Activated T-helper 2 cell treated with anti-CD3 and anti-CD28 coated beads, Interferon-gamma antibody, Interleukin-2, Interleukin-4, amounts not matched to agents 10 μg/mL and 5 μg/mL and 100 μg/mL, durations not matched to agents 14 hours and 24 hours and 36 hours (primary cell): ENCODE data around the gene CTF1. TPM values are rescaled to one million over a fixed set of nuclear protein-coding genes. Genes with fewer than 3 reads are reported as not detected.
"Not testable (repeated sequence)": the region's sequence is repeated elsewhere in the genome, so short reads cannot be mapped to it uniquely, and the experiment has no call there.

Experiments
- DNase-seq: peaks from one replicate; pipeline ENCODE4 v3.0.0; 2021; ENCODE audit warnings: low spot score
- H3K27ac Mint-ChIP-seq: one replicate; pipeline ENCODE4 v1.8.0; 2021; ENCODE audit warnings: mixed read lengths
- H3K27me3 Mint-ChIP-seq: one replicate; pipeline ENCODE4 v1.8.0; 2021; ENCODE audit warnings: low read depth, mixed read lengths
- H3K36me3 Mint-ChIP-seq: one replicate; pipeline ENCODE4 v1.8.0; 2021; ENCODE audit warnings: low read depth, mixed read lengths
- H3K4me1 Mint-ChIP-seq: one replicate; pipeline ENCODE4 v1.8.0; 2021; ENCODE audit warnings: low read depth, mixed read lengths
- H3K4me3 Mint-ChIP-seq: one replicate; pipeline ENCODE4 v1.8.0; 2021; ENCODE audit warnings: low read depth, mild to moderate bottlenecking, moderate library complexity, mixed read lengths
- H3K9me3 Mint-ChIP-seq: one replicate; pipeline ENCODE4 v1.8.0; 2021; ENCODE audit warnings: mixed read lengths
- intact Hi-C: fragments of 100-400 bp; cut with micrococcal nuclease; formaldehyde crosslinking; loops from one replicate; pipeline ENCODE4 v1.15.1; 2023
- total RNA-seq: library from RNA; stranded (reverse); gene quantifications from 2 replicates; pipeline ENCODE4 v1.2.3, GENCODE V29; 2022

Gene CTF1
- total RNA-seq: 0.21 and 0.30 TPM in 2 replicates

- DNase-seq: no peak
- intact Hi-C loops: no loop called here
- H3K36me3 Mint-ChIP-seq: peaks cover 2% of the 10 kb centered on the region
- H3K27me3 Mint-ChIP-seq: no peaks in the 10 kb centered on the region
- H3K27ac Mint-ChIP-seq: peak within 1 kb of the TSS; percentile 48
- H3K4me3 Mint-ChIP-seq: peak within 1 kb of the TSS; percentile 59
- H3K4me1 Mint-ChIP-seq: peaks cover 38% of the 10 kb centered on the region
- H3K9me3 Mint-ChIP-seq: no peaks in the 10 kb centered on the region
Measured at GRCh38 chr16:30896261-30896888, at the start of gene CTF1. Gene CTF1, plus strand, starts transcription at chr16:30896614. Its CDS starts 30 bp downstream, at chr16:30896644.

GRCh38 chr16:30846649-30847402 lies 49.6 kb upstream of the CTF1 start:
- H3K36me3 Mint-ChIP-seq: no peaks in the 10 kb centered on the region
- no peak overlapping the region for H3K27ac Mint-ChIP-seq
- intact Hi-C loops: no loop called here
- no peaks in the 10 kb centered on the region for H3K27me3 Mint-ChIP-seq
- H3K4me3 Mint-ChIP-seq: no peak overlapping the region
- peaks cover 10% of the 10 kb centered on the region for H3K4me1 Mint-ChIP-seq
- no peaks in the 10 kb centered on the region for H3K9me3 Mint-ChIP-seq
- DNase-seq: no peak

- H3K4me1 Mint-ChIP-seq: peaks cover under 1% of the 10 kb centered on the region
- intact Hi-C loops: no loop called here
- H3K27me3 Mint-ChIP-seq: no peaks in the 10 kb centered on the region
- DNase-seq: no peak
- H3K4me3 Mint-ChIP-seq: no peak overlapping the region
- no peaks in the 10 kb centered on the region for H3K9me3 Mint-ChIP-seq
- H3K36me3 Mint-ChIP-seq: no peaks in the 10 kb centered on the region
- no peak overlapping the region for H3K27ac Mint-ChIP-seq
Measured at GRCh38 chr16:30850246-30850645, 46.2 kb upstream of the CTF1 start.

GRCh38 chr16:30853758-30854157 lies 42.7 kb upstream of the CTF1 start:
- Mint-ChIP-seq H3K36me3 (no peaks in the 10 kb centered on the region), H3K4me3 (no peak overlapping the region), H3K9me3 (no peaks in the 10 kb centered on the region), H3K27ac (no peak overlapping the region), H3K27me3 (no peaks in the 10 kb centered on the region), H3K4me1 (peaks cover 3% of the 10 kb centered on the region)
- intact Hi-C loops: no loop called here
- DNase-seq: no peak

- Mint-ChIP-seq H3K27ac (no peak overlapping the region), H3K4me1 (peaks cover 5% of the 10 kb centered on the region), H3K27me3 (peaks cover 6% of the 10 kb centered on the region), H3K4me3 (no peak overlapping the region), H3K9me3 (no peaks in the 10 kb centered on the region), H3K36me3 (no peaks in the 10 kb centered on the region)
- intact Hi-C loops: no loop called here
- no peak for DNase-seq
Measured at GRCh38 chr16:30858111-30858495, 38.3 kb upstream of the CTF1 start.

- Mint-ChIP-seq H3K27ac (no peak overlapping the region), H3K4me3 (no peak overlapping the region), H3K27me3 (peaks cover 6% of the 10 kb centered on the region), H3K9me3 (no peaks in the 10 kb centered on the region), H3K4me1 (peaks cover 5% of the 10 kb centered on the region), H3K36me3 (no peaks in the 10 kb centered on the region)
- no peak for DNase-seq
- intact Hi-C loops: no loop called here
Measured at GRCh38 chr16:30858829-30859423, 37.5 kb upstream of the CTF1 start.

GRCh38 chr16:30860729-30861128 lies 35.7 kb upstream of the CTF1 start:
- H3K36me3 Mint-ChIP-seq, DNase-seq, H3K4me3 Mint-ChIP-seq, H3K4me1 Mint-ChIP-seq, H3K27me3 Mint-ChIP-seq, intact Hi-C loops, H3K9me3 Mint-ChIP-seq, H3K27ac Mint-ChIP-seq: not testable (repeated sequence)

GRCh38 chr16:30863178-30863577 lies 33.2 kb upstream of the CTF1 start:
- intact Hi-C loops, H3K4me3 Mint-ChIP-seq, H3K27me3 Mint-ChIP-seq, DNase-seq, H3K36me3 Mint-ChIP-seq, H3K27ac Mint-ChIP-seq, H3K4me1 Mint-ChIP-seq, H3K9me3 Mint-ChIP-seq: not testable (repeated sequence)

GRCh38 chr16:30866031-30866430 lies 30.4 kb upstream of the CTF1 start:
- H3K27me3 Mint-ChIP-seq: no peaks in the 10 kb centered on the region

GRCh38 chr16:30867747-30868146 lies 28.7 kb upstream of the CTF1 start:
- intact Hi-C loops: no loop called here
- no peak overlapping the region for H3K27ac Mint-ChIP-seq
- no peak overlapping the region for H3K4me3 Mint-ChIP-seq
- H3K4me1 Mint-ChIP-seq: no peaks in the 10 kb centered on the region
- DNase-seq: no peak
- no peaks in the 10 kb centered on the region for H3K27me3 Mint-ChIP-seq
- peaks cover under 1% of the 10 kb centered on the region for H3K36me3 Mint-ChIP-seq
- no peaks in the 10 kb centered on the region for H3K9me3 Mint-ChIP-seq

More at GRCh38 chr16:30866031-30866430, 30.4 kb upstream of the CTF1 start:
- Mint-ChIP-seq H3K4me3 (no peak overlapping the region), H3K36me3 (no peaks in the 10 kb centered on the region), H3K9me3 (no peaks in the 10 kb centered on the region), H3K4me1 (no peaks in the 10 kb centered on the region), H3K27ac (no peak overlapping the region)
- no peak for DNase-seq
- intact Hi-C loops: no loop called here

- H3K9me3 Mint-ChIP-seq: no peaks in the 10 kb centered on the region
- DNase-seq: no peak
- H3K27me3 Mint-ChIP-seq: no peaks in the 10 kb centered on the region
- H3K36me3 Mint-ChIP-seq: peaks cover 11% of the 10 kb centered on the region
- no peak overlapping the region for H3K27ac Mint-ChIP-seq
- intact Hi-C loops: no loop called here
- H3K4me1 Mint-ChIP-seq: peaks cover 14% of the 10 kb centered on the region
- H3K4me3 Mint-ChIP-seq: no peak overlapping the region
Measured at GRCh38 chr16:30870904-30871303, 25.5 kb upstream of the CTF1 start.

GRCh38 chr16:30874244-30874820 lies 22.1 kb upstream of the CTF1 start:
- Mint-ChIP-seq H3K36me3 (peaks cover 27% of the 10 kb centered on the region), H3K27me3 (no peaks in the 10 kb centered on the region), H3K4me1 (peaks cover 24% of the 10 kb centered on the region), H3K4me3 (peak overlapping the region; percentile 96), H3K9me3 (no peaks in the 10 kb centered on the region), H3K27ac (peak overlapping the region; percentile 86)
- intact Hi-C loops: loop anchor here (2.0 kb wide), 2 partner anchors 28 to 30 kb away; no protein-coding TSS in a partner anchor
- DNase-seq: no peak
